Liver (tissue), 9 donors: ENCODE data around the gene THRA. TPM values are rescaled to one million over a fixed set of nuclear protein-coding genes. Genes with fewer than 3 reads are reported as not detected.

Experiments
- DNase-seq: peaks from one replicate; pipeline ENCODE4 v3.0.0-alpha.2; 2017; ENCODE audit warnings: low spot score
- H3K27ac ChIP-seq, 2 donors: one replicate each; pipeline ENCODE4 v1.7.0; 2013; ENCODE audit warnings: inconsistent platforms in 2 of 2, low read length in 2 of 2, control low read depth in 1 of 2, low read depth in 1 of 2, mild to moderate bottlenecking in 1 of 2
- H3K27me3 ChIP-seq, 4 donors: one replicate each; pipeline versions ENCODE4 v1.6.1 to v1.7.0; 2013; ENCODE audit warnings: low read length in 3 of 4, inconsistent platforms in 1 of 4, mild to moderate bottlenecking in 1 of 4, moderate library complexity in 1 of 4; ENCODE audit not compliant: control insufficient read depth in 4 of 4, insufficient read depth in 4 of 4
- H3K36me3 ChIP-seq, 4 donors: one replicate each; pipeline versions ENCODE4 v1.6.1 to v1.7.0; 2013; ENCODE audit warnings: low read length in 3 of 4, mild to moderate bottlenecking in 3 of 4, low read depth in 1 of 4, moderate library complexity in 1 of 4; ENCODE audit not compliant: control insufficient read depth in 4 of 4, insufficient read depth in 3 of 4
- H3K4me1 ChIP-seq, 4 donors: one replicate each; pipeline versions ENCODE4 v1.6.1 to v1.7.0; 2013; ENCODE audit warnings: low read length in 3 of 4, mild to moderate bottlenecking in 3 of 4, moderate library complexity in 1 of 4; ENCODE audit not compliant: control insufficient read depth in 4 of 4, insufficient read depth in 4 of 4
- H3K4me3 ChIP-seq, 3 donors: one replicate each; pipeline versions ENCODE4 v1.6.1 to v1.7.0; 2013; ENCODE audit warnings: low read length in 3 of 3, control low read depth in 1 of 3, low read depth in 1 of 3, mild to moderate bottlenecking in 1 of 3
- H3K9ac ChIP-seq, 2 donors: one replicate each; pipeline ENCODE4 v1.7.0; 2013; ENCODE audit warnings: low read length in 2 of 2, mild to moderate bottlenecking in 2 of 2, moderate library complexity in 2 of 2, control low read depth in 1 of 2, low read depth in 1 of 2
- H3K9me3 ChIP-seq, 4 donors: one replicate each; pipeline versions ENCODE4 v1.6.1 to v1.7.0; 2013; ENCODE audit warnings: low read length in 3 of 4; ENCODE audit not compliant: control insufficient read depth in 4 of 4
- ATF3 ChIP-seq: IDR thresholded peaks from 2 replicates; pipeline ENCODE4 v1.6.1; 2016; ENCODE audit warnings: antibody characterized with exemption
- CTCF ChIP-seq: fragments of 150-350 bp; IDR thresholded peaks from 2 replicates; pipeline ENCODE4 v1.5.1; 2017; ENCODE audit warnings: improper control_type of control experiment, low read depth, low read length; ENCODE audit not compliant: missing input control
- EGR1 ChIP-seq, 2 donors: IDR thresholded peaks; 2 replicates each; pipeline ENCODE4 v1.6.1; 2016 to 2018; ENCODE audit warnings: antibody characterized with exemption in 2 of 2, low read depth in 2 of 2
- FOXA1 ChIP-seq: IDR thresholded peaks from 2 replicates; pipeline ENCODE4 v1.6.1; 2016; ENCODE audit warnings: antibody characterized with exemption
- FOXA2 ChIP-seq: IDR thresholded peaks from 2 replicates; pipeline ENCODE4 v1.6.1; 2016; ENCODE audit warnings: antibody characterized with exemption
- GABPA ChIP-seq, 2 donors: IDR thresholded peaks in 1 of 2; conservative IDR thresholded peaks in 1 of 2; 2 replicates each; pipeline ENCODE4 v1.6.1; 2016; ENCODE audit warnings: antibody characterized with exemption in 2 of 2, mild to moderate bottlenecking in 1 of 2, moderate library complexity in 1 of 2
- HNF4A ChIP-seq, 2 donors: conservative IDR thresholded peaks; 2 replicates each; pipeline ENCODE4 v1.6.1; 2016; ENCODE audit warnings: antibody characterized with exemption in 2 of 2, mild to moderate bottlenecking in 2 of 2
- HNF4G ChIP-seq: IDR thresholded peaks from 2 replicates; pipeline ENCODE4 v1.6.1; 2016; ENCODE audit warnings: antibody characterized with exemption
- JUND ChIP-seq, 2 donors: IDR thresholded peaks; 2 replicates each; pipeline ENCODE4 v1.6.1; 2016; ENCODE audit warnings: antibody characterized with exemption in 2 of 2
- MAX ChIP-seq: IDR thresholded peaks from 2 replicates; pipeline ENCODE4 v1.6.1; 2016; ENCODE audit warnings: antibody characterized with exemption
- NR2F2 ChIP-seq: IDR thresholded peaks from 2 replicates; pipeline ENCODE4 v1.6.1; 2016; ENCODE audit warnings: antibody characterized with exemption
- RAD21 ChIP-seq, 2 donors: IDR thresholded peaks; 2 replicates each; pipeline ENCODE4 v1.6.1; 2016; ENCODE audit warnings: antibody characterized with exemption in 2 of 2, mild to moderate bottlenecking in 2 of 2
- REST ChIP-seq: IDR thresholded peaks from 2 replicates; pipeline ENCODE4 v1.6.1; 2016; ENCODE audit warnings: antibody characterized with exemption, mild to moderate bottlenecking
- RXRA ChIP-seq, 2 donors: IDR thresholded peaks; 2 replicates each; pipeline ENCODE4 v1.6.1; 2017 to 2018; ENCODE audit warnings: antibody characterized with exemption in 2 of 2, mild to moderate bottlenecking in 1 of 2
- SP1 ChIP-seq: IDR thresholded peaks from 2 replicates; pipeline ENCODE4 v1.6.1; 2018; ENCODE audit warnings: antibody characterized with exemption, mild to moderate bottlenecking
- TAF1 ChIP-seq: conservative IDR thresholded peaks from 2 replicates; pipeline ENCODE4 v1.6.1; 2016; ENCODE audit warnings: antibody characterized with exemption, mild to moderate bottlenecking
- YY1 ChIP-seq: IDR thresholded peaks from 2 replicates; pipeline ENCODE4 v1.6.1; 2016; ENCODE audit warnings: antibody characterized with exemption, mild to moderate bottlenecking
- ZBTB33 ChIP-seq: IDR thresholded peaks from 2 replicates; pipeline ENCODE4 v1.6.1; 2016; ENCODE audit warnings: antibody characterized with exemption
- WGBS: extraction: QIAGEN DNeasy Blood & Tissue Kit; methylation state at CpG from one replicate; pipeline ENCODE4 v1.1.7; 2013; 5-methylcytosine and 5-hydroxymethylcytosine counted together
- polyA plus RNA-seq, 2 donors: library from polyadenylated mRNA; stranded (reverse) in 1 of 2; unstranded in 1 of 2; fragments of 200-250 nt in 1 of 2; fragments of >200 nt in 1 of 2; fragmentation: Nextera tagmentation in 1 of 2; extraction: Ambion mirVana in 1 of 2; gene quantifications; one replicate each; pipeline versions ENCODE4 v1.2.1 to v1.2.3, GENCODE V29; 2013 to 2015
- total RNA-seq, 2 donors: library from RNA; depleted of rRNA; stranded (reverse); fragments of >200 nt; gene quantifications; one replicate each; pipeline ENCODE4 v1.2.3, GENCODE V29; 2014
- donor health status: healthy.
- donor health status: healthy.
- donor health status: healthy.
- donor health status: healthy.
- donor health status: healthy.

The THRA gene
- total and polyA plus RNA-seq, 4 donors: 3.2 to 10.3 (median 7.4) TPM

GRCh38 chr17:40098846-40099618, 36.3 kb downstream of the THRA start (continued):
- TF ChIP-seq GABPA (IDR thresholded peaks at IDR 0.05 in 1 of 2, conservative IDR thresholded peaks at IDR 0.05 in 1 of 2): peak in 1 of 2 donors; percentile 78
- peak; percentile 64 for TF ChIP-seq ATF3

- no peaks in the 10 kb centered on the region for H3K27me3 ChIP-seq
- peaks cover 25 to 67% (median 52%) of the 10 kb centered on the region in 4 donors for H3K4me1 ChIP-seq
- H3K9ac ChIP-seq: peak overlapping the region; percentile 96 to 99
- peak overlapping the region; percentile 98 to 99 for H3K27ac ChIP-seq
- WGBS: 2% methylated on average over 31 of the region's 31 CpGs
- no peak for TF ChIP-seq EGR1 (IDR thresholded peaks at IDR 0.05; ENCODE audit: low read depth in 2 of 2)
- no peak for TF ChIP-seq FOXA2
- no peak for TF ChIP-seq HNF4A (conservative IDR thresholded peaks at IDR 0.05)
- no peak for TF ChIP-seq FOXA1
- TF ChIP-seq ZBTB33: no peak
- TF ChIP-seq JUND (IDR thresholded peaks at IDR 0.05): no peak
- no peak for TF ChIP-seq RXRA (IDR thresholded peaks at IDR 0.05)
- TF ChIP-seq CTCF: no peak
- TF ChIP-seq ATF3: no peak
- TF ChIP-seq YY1: no peak
- no peak for TF ChIP-seq REST
- no peak for TF ChIP-seq SP1
- TF ChIP-seq HNF4G: no peak
- TF ChIP-seq RAD21 (IDR thresholded peaks at IDR 0.05): no peak
- no peak for TF ChIP-seq GABPA (IDR thresholded peaks at IDR 0.05 in 1 of 2, conservative IDR thresholded peaks at IDR 0.05 in 1 of 2)
- no peak for TF ChIP-seq MAX
- no peak for TF ChIP-seq NR2F2
- TF ChIP-seq TAF1: no peak
- H3K9me3 ChIP-seq: no peaks in the 10 kb centered on the region
- H3K36me3 ChIP-seq: peaks cover 0 to 17% (median 10%) of the 10 kb centered on the region in 4 donors
- DNase-seq: no peak
- peak overlapping the region; percentile 64 to 97 (median 93) for H3K4me3 ChIP-seq
Observed at GRCh38 chr17:40099619-40100418, 37.1 kb downstream of the THRA start.
